GM12878 (cell line): ENCODE measurements around the gene CGB2. TPM values are rescaled to one million over a fixed set of nuclear protein-coding genes. Genes with fewer than 3 reads are reported as not detected.

Experiments used
- ATAC-seq: fragments of 200-7000 bp; cut with Tn5 transposase; 3 replicates; pipeline ENCODE4 v1.9.1; 2020; ENCODE audit warnings: mild to moderate bottlenecking, moderate library complexity
- BruUV-seq: library from RNA; stranded (reverse); fragments of 400-500 nt; replicated peaks from 2 replicates; lab custom pipeline; 2021; lab: Mats Ljungman, UMichigan
- CTCF ChIA-PET: fragments of 300-600 bp; sonication (Branson Sonifier 250); formaldehyde crosslinking; extraction: SDS; loops from one replicate; lab custom pipeline; 2021; ENCODE audit warnings: inconsistent platforms; lab: Yijun Ruan, JAX
- POLR2A ChIA-PET: fragments of 350-600 bp; formaldehyde crosslinking; extraction: SDS; loops from one replicate; lab custom pipeline; 2021; ENCODE audit warnings: inconsistent platforms; lab: Charles Lee
- RAD21 ChIA-PET: fragments of 300-600 bp; sonication (Branson Sonifier 250); formaldehyde crosslinking; loops from one replicate; lab custom pipeline; 2023; ENCODE audit warnings: antibody characterized with exemption; ENCODE audit not compliant: unreplicated experiment; lab: Charles Lee
- SMC1A ChIA-PET: fragments of 300-600 bp; sonication (Branson Sonifier 250); formaldehyde crosslinking; loops from one replicate; lab custom pipeline; 2023; ENCODE audit not compliant: unreplicated experiment, uncharacterized antibody; lab: Charles Lee
- DNase-seq: peaks from one replicate; pipeline ENCODE4 v3.0.0-alpha.2; 2011; ENCODE audit warnings: low read depth, low spot score
- FAIRE-seq: peaks from 3 replicates; lab custom pipeline; 2011; peaks lifted over from hg19 to GRCh38; lab: Jason Lieb, UNC
- H2AFZ ChIP-seq: 2 replicates; pipeline ENCODE4 v1.6.0; 2011; ENCODE audit warnings: low read depth, low read length, control low read depth; ENCODE audit not compliant: control insufficient read depth
- H3K27ac ChIP-seq: 2 replicates; pipeline ENCODE4 v1.5.1; 2011; ENCODE audit warnings: control low read depth; ENCODE audit not compliant: control insufficient read depth, insufficient read depth
- H3K27me3 ChIP-seq, 2 experiments: replicated peaks in 1 of 2; 2 replicates each; pipeline versions ENCODE4 v1.6.0 to v1.6.1; 2011; ENCODE audit warnings: low read length in 1 of 2; ENCODE audit not compliant: control insufficient read depth in 2 of 2, insufficient read depth in 2 of 2
- H3K36me3 ChIP-seq, 2 experiments: 2 replicates each; pipeline ENCODE4 v1.5.1; 2011; ENCODE audit warnings: low read length in 1 of 2; ENCODE audit not compliant: control insufficient read depth in 2 of 2, insufficient read depth in 2 of 2
- H3K4me1 ChIP-seq: 2 replicates; pipeline ENCODE4 v1.6.1; 2011; ENCODE audit warnings: mild to moderate bottlenecking, low read length, moderate library complexity, mixed read lengths; ENCODE audit not compliant: control insufficient read depth, insufficient read depth
- H3K4me2 ChIP-seq: 2 replicates; pipeline ENCODE4 v1.6.0; 2011; ENCODE audit warnings: control low read depth; ENCODE audit not compliant: control insufficient read depth, insufficient read depth
- H3K4me3 ChIP-seq: fragments of 200-600 bp; sonication (generic); 2 replicates; pipeline ENCODE4 v1.5.1; 2016
- H3K79me2 ChIP-seq: 2 replicates; pipeline ENCODE4 v1.6.0; 2011; ENCODE audit warnings: low read length; ENCODE audit not compliant: control insufficient read depth, insufficient read depth
- H3K9ac ChIP-seq: 2 replicates; pipeline ENCODE4 v1.8.0; 2011; ENCODE audit warnings: low read length, control low read depth, mixed read lengths; ENCODE audit not compliant: control insufficient read depth, insufficient read depth
- H3K9me3 ChIP-seq: replicated peaks from 3 replicates; pipeline ENCODE4 v1.5.1; 2011; ENCODE audit warnings: mild to moderate bottlenecking, low read length; ENCODE audit not compliant: control insufficient read depth, insufficient read depth
- H4K20me1 ChIP-seq: 2 replicates; pipeline ENCODE4 v1.6.0; 2011; ENCODE audit not compliant: control insufficient read depth, insufficient read depth
- CREB1 ChIP-seq: IDR thresholded peaks from 2 replicates; pipeline ENCODE4 v1.6.1; 2012; ENCODE audit warnings: low read depth, mild to moderate bottlenecking, inconsistent platforms
- HDAC2 ChIP-seq: fragments of 200-600 bp; sonication (generic); IDR thresholded peaks from 2 replicates; pipeline ENCODE4 v1.6.1; 2017
- IRF4 ChIP-seq: IDR thresholded peaks from 2 replicates; pipeline ENCODE4 v1.6.1; 2011; ENCODE audit warnings: low read depth, low read length
- MEF2B ChIP-seq: fragments of 450-650 bp; IDR thresholded peaks from 2 replicates; pipeline ENCODE4 v1.6.1; 2018; ENCODE audit warnings: mild to moderate bottlenecking, moderate library complexity; ENCODE audit not compliant: partially characterized antibody, poor library complexity, severe bottlenecking
- NFIC ChIP-seq: IDR thresholded peaks from 2 replicates; pipeline ENCODE4 v1.6.1; 2012; ENCODE audit warnings: low read depth, mild to moderate bottlenecking, inconsistent platforms, low read length, moderate library complexity
- NFXL1 ChIP-seq: fragments of 450-650 bp; IDR thresholded peaks from 2 replicates; pipeline ENCODE4 v1.6.1; 2017; ENCODE audit warnings: antibody characterized with exemption, mild to moderate bottlenecking, borderline replicate concordance
- PBX3 ChIP-seq: IDR thresholded peaks from 2 replicates; pipeline ENCODE4 v1.6.1; 2011; ENCODE audit warnings: mild to moderate bottlenecking, low read depth, low read length, moderate library complexity; ENCODE audit not compliant: insufficient replicate concordance
- PML ChIP-seq: IDR thresholded peaks from 2 replicates; pipeline ENCODE4 v1.6.1; 2012; ENCODE audit warnings: low read length, inconsistent platforms
- POLR2A ChIP-seq: IDR thresholded peaks from 2 replicates; pipeline ENCODE4 v1.6.1; 2011; ENCODE audit warnings: low read depth, mild to moderate bottlenecking, low read length
- RBBP5 ChIP-seq: fragments of 200-600 bp; sonication (generic); conservative IDR thresholded peaks from 2 replicates; pipeline ENCODE4 v1.6.1; 2016
- REST ChIP-seq: IDR thresholded peaks from 2 replicates; pipeline ENCODE4 v1.6.1; 2012; ENCODE audit warnings: mild to moderate bottlenecking, low read depth, low read length
- RFX5 ChIP-seq: IDR thresholded peaks from 2 replicates; pipeline ENCODE4 v1.6.1; 2011; ENCODE audit warnings: low read depth, low read length, improper control_type of control experiment
- SP1 ChIP-seq: IDR thresholded peaks from one replicate; pipeline ENCODE4 v1.6.1; 2011; ENCODE audit warnings: low read depth, low read length
- YY1 ChIP-seq: IDR thresholded peaks from 2 replicates; pipeline ENCODE4 v1.6.1; 2011; ENCODE audit warnings: low read depth, mild to moderate bottlenecking, low read length
- ZBED1 ChIP-seq: IDR thresholded peaks from 2 replicates; pipeline ENCODE4 v1.6.1; 2016; ENCODE audit warnings: borderline replicate concordance
- WGBS: methylation state at CpG from one replicate; pipeline ENCODE4 v1.1.6; 2016; ENCODE audit warnings: low lambda C conversion rate; ENCODE audit not compliant: insufficient replicate concordance, insufficient coverage; ENCODE audit errors: missing lambda C conversion rate; 5-methylcytosine and 5-hydroxymethylcytosine counted together
- in situ Hi-C: fragments of 300-500 bp; cut with MboI; formaldehyde crosslinking; loops from 9 replicates; pipeline ENCODE4 v1.14.3; 2018; ENCODE audit warnings: mixed read lengths
- intact Hi-C: fragments of 100-400 bp; cut with micrococcal nuclease; formaldehyde crosslinking; loops from one replicate; pipeline ENCODE4 v1.14.2; 2022; ENCODE audit not compliant: unreplicated experiment
- polyA plus RNA-seq, 11 experiments: library from polyadenylated mRNA; depleted of rRNA in 4 of 11; unstranded in 6 of 11; stranded (reverse) in 5 of 11; fragments of >200 nt; fragmentation: Nextera tagmentation in 4 of 11; fragmentation: Illumina TruSeq in 1 of 11; extraction: Ambion mirVana in 4 of 11; extraction: Trizol in 1 of 11; gene quantifications; 1 replicate in 1 of 11; 2 replicates in 10 of 11; pipeline versions ENCODE4 v1.2.1 to v1.2.3, GENCODE V29; 2011 to 2016; ENCODE audit warnings: inconsistent platforms in 2 of 11, missing spikeins in 2 of 11, low read depth in 1 of 11
- total RNA-seq, 4 experiments: library from RNA; depleted of rRNA in 3 of 4; stranded (reverse); fragments of >200 nt in 3 of 4; fragmentation: Illumina TruSeq in 1 of 4; extraction: Trizol in 1 of 4; gene quantifications; 2 replicates each; pipeline versions ENCODE4 v1.2.1 to v1.2.3, GENCODE V29; 2013 to 2021

CGB2 gene
- total and polyA plus RNA-seq, 10 of the 15 experiments (the other 5 are each of a cell fraction or from before 2014, with no cell fraction given) = 0.20 to 0.37 TPM; not detected in 8

- H3K36me3 ChIP-seq = peaks cover 17 to 24% of the 10 kb centered on the region in 2 experiments
- H3K79me2 ChIP-seq = no peaks in the 10 kb centered on the region
- no peak overlapping the region for H3K4me2 ChIP-seq
- ChIA-PET SMC1A (no interaction called here), CTCF (interaction anchor here (0.6 to 3.2 kb wide), 2 partner anchors 11 to 316 kb away, joined by 3 to 16 read pairs; no protein-coding TSS in a partner anchor), POLR2A (no interaction called here), RAD21 (no interaction called here)
- no peak for ATAC-seq
- no peak overlapping the region for H3K27ac ChIP-seq
- TF ChIP-seq MEF2B (no peak), YY1 (no peak), POLR2A (no peak), ZBED1 (no peak), PBX3 (no peak), PML (no peak), SP1 (no peak), RFX5 (no peak), RBBP5 (no peak), REST (no peak), NFIC (no peak), HDAC2 (no peak), IRF4 (no peak), CREB1 (no peak), NFXL1 (no peak)
- H3K4me3 ChIP-seq = no peak overlapping the region
- BruUV-seq = no TSS peak
- H4K20me1 ChIP-seq = no peaks in the 10 kb centered on the region
- no peak for DNase-seq
- H3K9me3 ChIP-seq = no peaks in the 10 kb centered on the region
- no peak for FAIRE-seq
- in situ Hi-C loops = no loop called here
- H2AFZ ChIP-seq = no peak overlapping the region
- H3K4me1 ChIP-seq = no peaks in the 10 kb centered on the region
- intact Hi-C loops = no loop called here
- H3K9ac ChIP-seq = no peak overlapping the region
- WGBS = 96% methylated on average over 18 of the region's 18 CpGs
- H3K27me3 ChIP-seq = no peaks in the 10 kb centered on the region
Measured at GRCh38 chr19:49009828-49010227, 21.9 kb upstream of the CGB2 start.
